ENCODE results near the gene MAP2K6.

GRCh38 chr17:69445132-69445531, 30.6 kb downstream of the MAP2K6 start:
- TF ChIP-seq KDM1A (IDR thresholded peaks at IDR 0.05; ENCODE audit: borderline replicate concordance) (no peak), EP300 (IDR thresholded peaks at IDR 0.05; ENCODE audit: borderline replicate concordance in 1 of 2, control insufficient read depth in 1 of 2, low read depth in 2 of 2, low read length in 2 of 2) (no peak), TCF12 (IDR thresholded peaks at IDR 0.05; ENCODE audit: low read depth, low read length) (no peak), CEBPB (IDR thresholded peaks at IDR 0.05; ENCODE audit: borderline replicate concordance in 1 of 2, low read depth in 2 of 2, low read length in 2 of 2) (no peak), PKNOX1 (IDR thresholded peaks at IDR 0.05) (no peak), CREB1 (IDR thresholded peaks at IDR 0.05; ENCODE audit: low read depth) (no peak), CUX1 (IDR thresholded peaks at IDR 0.05; ENCODE audit: insufficient replicate concordance, low read depth, low read length) (no peak)
